ENCODE data around the gene KIAA1614. TPM values are rescaled to one million over a fixed set of nuclear protein-coding genes. Genes with fewer than 3 reads are reported as not detected.
A peak's percentile ranks its signal among the peaks of the same experiment; 100 is the strongest.

KIAA1614 gene, protein sequence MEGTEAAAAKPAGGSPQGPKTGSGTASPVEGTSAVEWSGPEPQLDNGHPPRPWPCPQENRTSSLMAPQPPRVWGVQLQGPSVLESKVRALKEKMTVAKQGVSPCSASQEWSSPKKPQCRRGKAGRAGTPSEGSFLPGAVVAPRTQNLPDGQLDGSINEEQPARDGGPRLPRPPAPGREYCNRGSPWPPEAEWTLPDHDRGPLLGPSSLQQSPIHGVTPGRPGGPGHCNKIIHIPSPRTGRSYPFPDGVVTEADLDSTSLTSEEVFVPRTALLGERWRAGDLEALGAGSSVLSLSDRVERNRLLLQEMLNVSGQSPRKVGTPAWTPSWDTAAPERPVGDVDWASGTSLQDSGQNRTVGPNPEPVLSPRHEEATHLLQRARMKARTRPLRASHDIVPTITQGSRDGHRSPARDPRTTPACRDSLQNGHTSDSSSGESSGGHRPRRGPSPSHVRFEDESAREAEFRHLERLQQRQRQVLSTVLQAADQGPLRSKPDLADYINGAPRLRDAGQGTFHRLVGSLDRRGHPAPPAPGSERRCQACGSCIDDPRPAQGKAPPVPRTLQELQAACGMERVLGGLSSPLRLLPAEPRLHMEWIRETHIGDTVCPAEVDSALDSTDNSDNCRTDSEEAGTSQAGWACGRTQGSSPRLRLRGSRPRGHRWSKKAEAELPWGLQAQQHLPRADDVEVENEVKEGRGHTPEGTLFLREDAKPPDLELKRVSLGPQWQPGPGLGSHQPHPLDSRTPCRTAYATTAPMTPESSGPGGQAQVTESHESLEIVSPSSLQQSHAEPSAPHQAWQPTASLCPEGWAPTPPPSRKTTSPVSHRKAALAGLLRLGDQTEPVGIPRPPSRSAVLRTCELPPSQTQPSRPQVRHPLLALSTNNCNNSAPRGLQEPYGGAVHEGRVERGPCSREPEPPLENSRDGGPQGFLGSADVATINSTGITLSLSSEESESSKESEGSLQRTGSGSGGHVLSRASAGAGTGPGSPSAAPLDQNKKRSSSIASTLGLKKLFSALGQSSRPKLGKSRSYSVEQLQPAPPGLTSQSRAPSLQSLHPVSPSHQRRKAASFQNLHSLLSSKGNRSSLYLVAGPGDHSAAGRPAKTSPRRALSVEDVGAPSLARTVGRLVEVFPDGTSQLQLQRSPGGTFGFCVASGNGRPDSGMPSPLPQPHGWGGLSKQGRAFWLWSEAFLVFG
- 9.7 and 10.6 TPM in 2 replicates for total RNA-seq (ENCODE audit: low replicate concordance)

DNA sequence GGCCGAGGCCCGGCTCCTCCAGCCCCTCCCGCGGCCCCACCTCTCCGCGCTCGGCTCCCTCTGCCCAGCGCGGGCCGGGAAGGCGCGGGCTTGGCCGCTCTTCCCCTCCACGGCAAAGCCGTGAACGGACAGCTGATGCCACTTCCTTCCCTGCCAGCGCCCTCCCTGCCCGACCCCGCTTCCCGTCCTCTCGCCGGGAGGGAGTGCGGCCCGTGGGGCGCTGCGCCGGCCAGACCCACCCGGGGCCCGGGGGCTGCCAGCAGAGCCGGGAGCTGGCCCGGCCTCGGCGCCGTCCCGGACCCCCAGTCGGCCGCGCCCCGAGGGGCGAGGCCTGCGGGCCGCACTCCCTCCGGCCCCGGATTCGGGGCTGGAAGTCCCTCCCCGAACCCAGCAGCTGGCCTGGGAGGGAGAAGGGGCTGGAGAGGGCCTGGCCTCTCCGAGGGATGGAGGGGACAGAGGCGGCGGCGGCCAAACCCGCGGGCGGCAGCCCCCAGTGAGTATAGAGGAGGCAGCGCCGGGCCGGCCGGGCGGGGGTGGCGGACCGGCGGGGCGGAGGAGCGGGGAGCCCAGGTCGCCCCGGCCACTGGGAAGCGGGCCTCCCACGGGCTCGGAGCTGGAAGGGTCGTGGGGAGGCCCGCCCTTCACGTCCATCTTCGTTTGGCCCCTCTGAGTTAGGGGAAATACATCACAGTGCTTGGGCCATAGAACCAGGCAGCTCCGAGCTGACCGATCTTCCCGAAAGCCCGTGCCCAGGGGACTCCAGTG, at the start of gene KIAA1614:
TSS of gene KIAA1614 (plus strand) at position 97 of the 765 bp plus-strand sequence. CDS start at position 444, 347 bp downstream.
- peak within 1 kb of the TSS; percentile 72 for H3K4me3 ChIP-seq (ENCODE audit: low read depth, low read length)
- DNase-seq (ENCODE audit: low read depth) = peak; percentile 38
- TF ChIP-seq, protein P1, sequence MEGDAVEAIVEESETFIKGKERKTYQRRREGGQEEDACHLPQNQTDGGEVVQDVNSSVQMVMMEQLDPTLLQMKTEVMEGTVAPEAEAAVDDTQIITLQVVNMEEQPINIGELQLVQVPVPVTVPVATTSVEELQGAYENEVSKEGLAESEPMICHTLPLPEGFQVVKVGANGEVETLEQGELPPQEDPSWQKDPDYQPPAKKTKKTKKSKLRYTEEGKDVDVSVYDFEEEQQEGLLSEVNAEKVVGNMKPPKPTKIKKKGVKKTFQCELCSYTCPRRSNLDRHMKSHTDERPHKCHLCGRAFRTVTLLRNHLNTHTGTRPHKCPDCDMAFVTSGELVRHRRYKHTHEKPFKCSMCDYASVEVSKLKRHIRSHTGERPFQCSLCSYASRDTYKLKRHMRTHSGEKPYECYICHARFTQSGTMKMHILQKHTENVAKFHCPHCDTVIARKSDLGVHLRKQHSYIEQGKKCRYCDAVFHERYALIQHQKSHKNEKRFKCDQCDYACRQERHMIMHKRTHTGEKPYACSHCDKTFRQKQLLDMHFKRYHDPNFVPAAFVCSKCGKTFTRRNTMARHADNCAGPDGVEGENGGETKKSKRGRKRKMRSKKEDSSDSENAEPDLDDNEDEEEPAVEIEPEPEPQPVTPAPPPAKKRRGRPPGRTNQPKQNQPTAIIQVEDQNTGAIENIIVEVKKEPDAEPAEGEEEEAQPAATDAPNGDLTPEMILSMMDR (IDR thresholded peaks at IDR 0.05; ENCODE audit: insufficient read depth, low read length) = no peak

DNA sequence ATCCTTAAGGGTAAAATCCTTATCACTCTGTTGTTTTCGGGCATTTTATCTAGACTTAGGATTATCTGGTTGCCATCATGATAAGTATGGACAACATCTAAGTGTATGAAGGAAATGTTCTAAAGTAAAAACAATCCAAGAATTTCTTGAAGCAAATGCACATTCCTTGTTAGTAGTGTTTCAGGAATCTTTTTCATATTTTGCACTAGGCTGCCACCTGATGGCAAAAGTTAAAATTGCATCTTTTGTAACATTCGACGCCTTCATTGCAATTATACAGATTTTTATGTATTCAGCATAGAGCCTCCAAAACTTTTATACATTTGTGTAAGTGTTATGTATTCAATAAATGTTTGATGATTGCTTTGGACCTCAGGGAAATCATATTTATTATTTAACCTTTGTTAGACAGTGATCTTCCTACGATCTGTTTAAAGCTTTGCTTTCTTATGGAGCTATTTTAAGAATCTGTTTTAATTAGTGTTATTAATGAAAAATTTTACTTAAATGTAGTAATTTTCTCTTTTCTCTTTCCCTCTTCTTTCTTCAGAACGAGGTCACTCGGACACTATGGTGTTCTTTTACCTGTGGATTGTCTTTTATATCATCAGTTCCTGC, 49.4 kb upstream of the KIAA1614 start:
- TF ChIP-seq, protein P1 (IDR thresholded peaks at IDR 0.05; ENCODE audit: insufficient read depth, low read length) = peak; percentile 54

DNA sequence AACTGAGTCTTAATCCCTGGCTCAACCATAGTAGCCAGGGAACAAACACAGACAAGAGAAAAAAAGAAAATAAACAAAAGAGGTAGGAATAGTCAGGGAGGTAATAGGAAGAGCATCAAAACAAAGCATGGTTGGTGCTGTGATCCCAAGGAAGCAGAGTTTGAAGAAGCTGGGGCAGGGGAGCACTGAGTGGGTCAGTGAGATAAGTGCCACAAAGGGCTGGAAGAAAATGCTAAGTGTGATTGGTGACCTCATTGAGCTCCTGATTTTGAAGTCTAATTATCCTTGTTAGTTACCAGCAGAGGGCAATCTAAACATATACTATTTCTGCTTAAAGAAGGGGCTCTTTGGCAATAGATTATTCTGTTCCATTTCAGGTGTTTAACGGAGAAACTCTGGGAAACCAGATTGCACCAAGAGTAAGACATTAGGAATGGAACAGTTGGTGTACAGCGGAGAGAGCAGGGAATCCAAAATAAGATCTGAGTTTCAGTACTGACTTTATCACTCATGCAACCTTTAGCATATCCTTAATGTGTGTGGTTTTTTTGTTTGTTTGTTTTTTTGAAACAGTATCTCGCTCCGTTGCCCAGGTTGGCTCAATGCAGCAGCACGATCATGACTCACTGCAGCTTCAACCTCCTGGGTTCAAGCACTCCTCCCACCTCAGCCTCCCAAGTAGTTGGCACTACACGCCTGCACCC, 30.7 kb upstream of the KIAA1614 start:
- TF ChIP-seq, protein P1 (IDR thresholded peaks at IDR 0.05; ENCODE audit: insufficient read depth, low read length) = peak; percentile 50
- no peak overlapping the region for H3K4me3 ChIP-seq (ENCODE audit: low read depth, low read length)
- DNase-seq (ENCODE audit: low read depth) = peak; percentile 67

More for the DNA sequence above, 49.4 kb upstream of the KIAA1614 start:
- DNase-seq (ENCODE audit: low read depth) = peak; percentile 81
- no peak overlapping the region for H3K4me3 ChIP-seq (ENCODE audit: low read depth, low read length)

DNA sequence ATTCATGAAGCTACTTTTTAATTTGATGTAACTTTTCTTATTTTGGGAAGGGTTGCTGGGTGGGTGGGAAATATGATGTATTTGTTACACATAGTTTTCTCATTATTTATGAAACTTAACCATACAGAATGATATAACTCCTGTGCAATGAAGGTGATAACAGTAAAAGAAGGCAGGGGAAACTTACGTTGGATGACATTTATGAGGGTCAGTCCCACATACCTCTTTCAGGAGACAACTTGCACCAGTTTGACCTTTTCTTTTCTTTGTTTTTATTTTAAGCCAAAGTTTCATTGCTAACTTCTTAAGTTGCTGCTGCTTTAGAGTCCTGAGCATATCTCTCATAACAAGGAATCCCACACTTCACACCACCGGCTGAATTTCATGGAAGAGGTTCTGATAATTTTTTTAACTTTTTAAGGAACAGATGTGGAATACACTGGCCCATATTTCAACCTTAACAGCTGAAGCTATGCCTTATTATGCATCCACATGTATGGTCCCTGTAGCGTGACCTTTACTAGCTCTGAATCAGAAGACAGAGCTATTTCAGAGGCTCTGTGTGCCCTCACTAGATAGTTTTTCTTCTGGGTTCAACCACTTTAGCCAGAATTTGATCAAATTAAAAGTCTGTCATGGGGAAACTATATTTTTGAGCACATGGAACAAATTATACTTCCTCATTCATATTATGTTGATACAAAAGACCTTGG, 28.0 kb upstream of the KIAA1614 start:
- DNase-seq (ENCODE audit: low read depth) = no peak
- TF ChIP-seq, protein P1 (IDR thresholded peaks at IDR 0.05; ENCODE audit: insufficient read depth, low read length) = no peak
- H3K4me3 ChIP-seq (ENCODE audit: low read depth, low read length) = no peak overlapping the region

DNA sequence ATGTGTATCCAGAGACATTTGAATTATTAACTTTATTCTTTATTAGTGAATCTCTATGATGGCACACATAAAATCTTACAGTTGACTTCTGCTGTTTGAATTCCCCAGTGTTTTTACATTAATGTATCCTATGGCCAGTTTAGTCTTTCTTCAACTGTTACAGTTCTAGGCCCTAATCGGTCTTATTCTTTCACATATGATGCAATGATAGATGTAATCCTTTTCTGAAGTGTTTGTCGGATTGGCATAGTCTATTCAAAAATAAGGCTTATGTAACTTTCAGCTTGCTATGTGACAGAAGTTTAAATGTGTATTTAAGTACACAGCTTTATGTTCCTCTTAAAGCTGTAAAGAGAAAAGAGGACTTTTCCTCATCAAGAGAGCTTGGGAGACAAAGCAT, 26.4 kb upstream of the KIAA1614 start:
- no peak overlapping the region for H3K4me3 ChIP-seq (ENCODE audit: low read depth, low read length)
- TF ChIP-seq, protein P1 (IDR thresholded peaks at IDR 0.05; ENCODE audit: insufficient read depth, low read length) = no peak
- no peak for DNase-seq (ENCODE audit: low read depth)
